ENCODE measurements around the gene MATN1. TPM values are rescaled to one million over a fixed set of nuclear protein-coding genes. Genes with fewer than 3 reads are reported as not detected.

MATN1 gene
- polyA plus RNA-seq, 3 donors, result 0.07 TPM; not detected in 2

- no peak overlapping the region for H3K27ac ChIP-seq (ENCODE audit: low read depth in 1 of 2, low read length in 2 of 2)
- peaks cover 8 to 19% of the 10 kb centered on the region in 2 donors for H3K4me1 ChIP-seq (ENCODE audit: control insufficient read depth in 1 of 2, insufficient read depth in 2 of 2, low read length in 2 of 2)
- H2AFZ ChIP-seq (ENCODE audit: insufficient read depth, low read depth, low read length, poor library complexity, severe bottlenecking), result no peak overlapping the region
- intact Hi-C loops (cut with micrococcal nuclease), result no loop called here
- Mint-ChIP-seq H3K4me3 (no peak overlapping the region), H3K4me1 (peaks cover 31% of the 10 kb centered on the region), H3K36me3 (peaks cover 46 to 50% of the 10 kb centered on the region in 2 donors), H3K9me3 (no peaks in the 10 kb centered on the region), H3K27me3 (ENCODE audit: low read depth in 3 of 3) (no peaks in the 10 kb centered on the region), H3K27ac (peak overlapping the region in 3 of 7 donors; percentile 50 to 63 (median 54))
- DNase-seq, result no peak
- no peaks in the 10 kb centered on the region for H3K27me3 ChIP-seq (ENCODE audit: control insufficient read depth in 2 of 2, insufficient read depth in 2 of 2, low read length in 2 of 2)
- H3K9ac ChIP-seq (ENCODE audit: insufficient read depth, low read length, poor library complexity, severe bottlenecking), result no peak overlapping the region
- H3K36me3 ChIP-seq (replicated peaks in 1 of 2; ENCODE audit: control insufficient read depth in 1 of 2, insufficient read depth in 2 of 2, low read length in 2 of 2), result peaks cover 46% of the 10 kb centered on the region in 2 donors
- H3K79me2 ChIP-seq (ENCODE audit: insufficient read depth, low read length), result peaks cover 18% of the 10 kb centered on the region
- no peak for TF ChIP-seq CTCF (IDR thresholded peaks at IDR 0.05)
- 97% methylated on average over 8 of the region's 8 CpGs for whole genome bisulfite sequencing (ENCODE audit: insufficient coverage)
- peaks cover 84% of the 10 kb centered on the region for H4K20me1 ChIP-seq (ENCODE audit: insufficient read depth, low read length)
- no peaks in the 10 kb centered on the region for H3K9me3 ChIP-seq (replicated peaks in 1 of 2; ENCODE audit: control insufficient read depth in 1 of 2, insufficient read depth in 1 of 2, low read length in 2 of 2)
- H3K4me2 ChIP-seq (replicated peaks; ENCODE audit: extremely low read depth, low read length, poor library complexity, severe bottlenecking), result no peak overlapping the region
- H3K4me3 ChIP-seq (replicated peaks in 1 of 3; ENCODE audit: low read depth in 2 of 3, low read length in 3 of 3), result no peak overlapping the region
Observed at GRCh38 chr1:30731806-30732276, 8.5 kb upstream of the MATN1 start.

- H3K4me3 Mint-ChIP-seq, result no peak overlapping the region
- peaks cover 31% of the 10 kb centered on the region for H3K4me1 Mint-ChIP-seq
- peak overlapping the region in 1 of 7 donors; percentile 54 for H3K27ac Mint-ChIP-seq
- intact Hi-C loops (cut with micrococcal nuclease), result no loop called here
- H3K4me1 ChIP-seq (ENCODE audit: control insufficient read depth in 1 of 2, insufficient read depth in 2 of 2, low read length in 2 of 2), result peaks cover 8 to 19% of the 10 kb centered on the region in 2 donors
- H3K9me3 ChIP-seq (replicated peaks in 1 of 2; ENCODE audit: control insufficient read depth in 1 of 2, insufficient read depth in 1 of 2, low read length in 2 of 2), result no peaks in the 10 kb centered on the region
- H3K27ac ChIP-seq (ENCODE audit: low read depth in 1 of 2, low read length in 2 of 2), result no peak overlapping the region
- H3K36me3 ChIP-seq (replicated peaks in 1 of 2; ENCODE audit: control insufficient read depth in 1 of 2, insufficient read depth in 2 of 2, low read length in 2 of 2), result peaks cover 40% of the 10 kb centered on the region in 2 donors
- H3K36me3 Mint-ChIP-seq, result peaks cover 41 to 44% of the 10 kb centered on the region in 2 donors
- no peak overlapping the region for H3K4me3 ChIP-seq (replicated peaks in 1 of 3; ENCODE audit: low read depth in 2 of 3, low read length in 3 of 3)
- WGBS (ENCODE audit: insufficient coverage), result 91% methylated on average over 8 of the region's 10 CpGs
- H3K9me3 Mint-ChIP-seq, result no peaks in the 10 kb centered on the region
- H3K27me3 ChIP-seq (ENCODE audit: control insufficient read depth in 2 of 2, insufficient read depth in 2 of 2, low read length in 2 of 2), result no peaks in the 10 kb centered on the region
- no peak overlapping the region for H3K4me2 ChIP-seq (replicated peaks; ENCODE audit: extremely low read depth, low read length, poor library complexity, severe bottlenecking)
- peaks cover 12% of the 10 kb centered on the region for H3K79me2 ChIP-seq (ENCODE audit: insufficient read depth, low read length)
- no peak overlapping the region for H3K9ac ChIP-seq (ENCODE audit: insufficient read depth, low read length, poor library complexity, severe bottlenecking)
- no peak for TF ChIP-seq CTCF (IDR thresholded peaks at IDR 0.05)
- no peak overlapping the region for H2AFZ ChIP-seq (ENCODE audit: insufficient read depth, low read depth, low read length, poor library complexity, severe bottlenecking)
- H4K20me1 ChIP-seq (ENCODE audit: insufficient read depth, low read length), result peaks cover 78% of the 10 kb centered on the region
- no peak for DNase-seq
- H3K27me3 Mint-ChIP-seq (ENCODE audit: low read depth in 3 of 3), result no peaks in the 10 kb centered on the region
Observed at GRCh38 chr1:30731109-30731805, 7.9 kb upstream of the MATN1 start.

All from CD14-positive monocyte (primary cell).